ENCODE data around the gene KLK6. TPM values are rescaled to one million over a fixed set of nuclear protein-coding genes. Genes with fewer than 3 reads are reported as not detected.
"Not testable (repeated sequence)": the region's sequence is repeated elsewhere in the genome, so short reads cannot be mapped to it uniquely, and the experiment has no call there.

KLK6 gene
- total RNA-seq, 4 donors from 2014 or later: 0.46 to 1.0 TPM; not detected in 2

GRCh38 chr19:50998061-50998460 lies 28.7 kb upstream of the KLK6 start:
- Histone ChIP-seq H3K4me1 (no peaks in the 10 kb centered on the region), H3K4me3 (no peak overlapping the region), H3K9me3 (no peaks in the 10 kb centered on the region), H3K27me3 (peaks cover 0 to 12% of the 10 kb centered on the region in 2 donors), H3K27ac (no peak overlapping the region), H3K36me3 (no peaks in the 10 kb centered on the region)
- TF ChIP-seq CTCF (IDR thresholded peaks at IDR 0.05): no peak
- no peak for TF ChIP-seq POLR2A (IDR thresholded peaks at IDR 0.05)
- no peak for DNase-seq
- intact Hi-C loops (cut with DNase I; ENCODE audit: low total_unique reads): no loop called here

- no peak for DNase-seq
- TF ChIP-seq CTCF (IDR thresholded peaks at IDR 0.05) (no peak), POLR2A (IDR thresholded peaks at IDR 0.05) (no peak)
- intact Hi-C loops (cut with DNase I; ENCODE audit: low total_unique reads): no loop called here
- Histone ChIP-seq H3K27ac (no peak overlapping the region), H3K27me3 (no peaks in the 10 kb centered on the region), H3K9me3 (no peaks in the 10 kb centered on the region), H3K4me3 (no peak overlapping the region), H3K36me3 (no peaks in the 10 kb centered on the region), H3K4me1 (no peaks in the 10 kb centered on the region)
These were observed 24.7 kb upstream of the KLK6 start for GRCh38 chr19:50994129-50994528.

- H3K4me3 ChIP-seq: no peak overlapping the region
- intact Hi-C loops (cut with DNase I; ENCODE audit: low total_unique reads): no loop called here
- no peaks in the 10 kb centered on the region for H3K4me1 ChIP-seq
- no peak for DNase-seq
- H3K27me3 ChIP-seq: no peaks in the 10 kb centered on the region
- TF ChIP-seq POLR2A (IDR thresholded peaks at IDR 0.05) (no peak), CTCF (IDR thresholded peaks at IDR 0.05) (no peak)
- no peaks in the 10 kb centered on the region for H3K36me3 ChIP-seq
- no peak overlapping the region for H3K27ac ChIP-seq
- no peaks in the 10 kb centered on the region for H3K9me3 ChIP-seq
These were observed 23.3 kb upstream of the KLK6 start for GRCh38 chr19:50992666-50993035.

GRCh38 chr19:50984416-50984815 lies 15.0 kb upstream of the KLK6 start:
- DNase-seq; H3K27me3 ChIP-seq; H3K36me3 ChIP-seq; H3K4me3 ChIP-seq; H3K9me3 ChIP-seq; H3K4me1 ChIP-seq; H3K27ac ChIP-seq; intact Hi-C loops (cut with DNase I; ENCODE audit: low total_unique reads): not testable (repeated sequence)

- no peak for DNase-seq
- intact Hi-C loops (cut with DNase I; ENCODE audit: low total_unique reads): no loop called here
- Histone ChIP-seq H3K4me3 (no peak within 1 kb of the TSS), H3K27me3 (peaks cover 0 to 4% of the 10 kb centered on the region in 2 donors), H3K27ac (no peak within 1 kb of the TSS), H3K4me1 (no peaks in the 10 kb centered on the region), H3K9me3 (no peaks in the 10 kb centered on the region), H3K36me3 (no peaks in the 10 kb centered on the region)
- TF ChIP-seq CTCF (IDR thresholded peaks at IDR 0.05) (no peak), POLR2A (IDR thresholded peaks at IDR 0.05) (no peak)
These were observed 14.4 kb upstream of the KLK6 start, which contains the start of gene KLK7 for GRCh38 chr19:50983625-50984292. TSS of gene KLK7 (minus strand) at chr19:50983917. CDS start at chr19:50982399, 1,518 bp downstream.

- H3K4me3 ChIP-seq: no peak overlapping the region
- H3K9me3 ChIP-seq: no peaks in the 10 kb centered on the region
- H3K4me1 ChIP-seq: no peaks in the 10 kb centered on the region
- intact Hi-C loops (cut with DNase I; ENCODE audit: low total_unique reads): no loop called here
- DNase-seq: no peak
- H3K27me3 ChIP-seq: peaks cover 0 to 4% of the 10 kb centered on the region in 2 donors
- H3K27ac ChIP-seq: no peak overlapping the region
- TF ChIP-seq POLR2A (IDR thresholded peaks at IDR 0.05) (no peak), CTCF (IDR thresholded peaks at IDR 0.05) (no peak)
- no peaks in the 10 kb centered on the region for H3K36me3 ChIP-seq
These were observed 12.8 kb upstream of the KLK6 start for GRCh38 chr19:50982186-50982585.
